Stomach smooth muscle (tissue), 2 donors: ENCODE measurements around the gene TEPSIN.

Experiments used
- H3K27ac ChIP-seq: one replicate; pipeline ENCODE4 v1.7.0; 2013; ENCODE audit warnings: mild to moderate bottlenecking, low read length, inconsistent platforms
- H3K27me3 ChIP-seq, 2 donors: one replicate each; pipeline ENCODE4 v1.7.0; 2013; ENCODE audit warnings: low read length in 2 of 2; ENCODE audit not compliant: insufficient read depth in 2 of 2, control insufficient read depth in 1 of 2
- H3K36me3 ChIP-seq, 2 donors: one replicate each; pipeline ENCODE4 v1.7.0; 2013; ENCODE audit warnings: low read length in 2 of 2; ENCODE audit not compliant: control insufficient read depth in 2 of 2, insufficient read depth in 2 of 2
- H3K4me1 ChIP-seq: one replicate; pipeline ENCODE4 v1.7.0; 2013; ENCODE audit warnings: low read length; ENCODE audit not compliant: control insufficient read depth, insufficient read depth
- H3K4me3 ChIP-seq, 2 donors: one replicate each; pipeline ENCODE4 v1.7.0; 2013; ENCODE audit warnings: low read length in 2 of 2
- H3K9ac ChIP-seq, 2 donors: one replicate each; pipeline ENCODE4 v1.7.0; 2013; ENCODE audit warnings: low read length in 2 of 2, mild to moderate bottlenecking in 1 of 2
- H3K9me3 ChIP-seq, 2 donors: one replicate each; pipeline ENCODE4 v1.7.0; 2013; ENCODE audit warnings: low read length in 2 of 2; ENCODE audit not compliant: control insufficient read depth in 2 of 2
- donor health status: healthy.
- donor health status: Pancreatic carcinoma.

The TEPSIN gene

DNA sequence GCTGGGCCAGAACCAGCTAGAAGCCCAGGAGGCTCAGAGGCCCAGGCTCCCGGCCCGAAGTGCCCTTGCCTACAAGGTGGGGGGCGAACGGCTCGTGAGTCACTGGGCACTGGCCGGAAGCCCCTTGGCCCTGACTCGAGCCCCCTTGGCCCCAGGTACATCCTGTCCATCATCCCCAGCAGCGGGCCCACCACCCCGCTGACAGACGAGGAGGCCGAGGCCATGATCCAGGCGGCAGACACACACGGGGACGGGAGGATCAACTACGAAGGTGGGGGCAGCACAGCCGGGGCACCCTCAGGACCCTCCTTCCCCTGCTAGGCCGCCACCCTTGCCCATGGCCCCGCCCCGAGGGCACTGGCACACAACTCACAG is 57.1 kb downstream of the TEPSIN start:
- Histone ChIP-seq H3K9ac (no peak overlapping the region), H3K4me3 (no peak overlapping the region), H3K9me3 (no peaks in the 10 kb centered on the region), H3K27ac (no peak overlapping the region), H3K27me3 (peaks cover 0 to 3% of the 10 kb centered on the region in 2 donors), H3K36me3 (no peaks in the 10 kb centered on the region), H3K4me1 (no peaks in the 10 kb centered on the region)

DNA sequence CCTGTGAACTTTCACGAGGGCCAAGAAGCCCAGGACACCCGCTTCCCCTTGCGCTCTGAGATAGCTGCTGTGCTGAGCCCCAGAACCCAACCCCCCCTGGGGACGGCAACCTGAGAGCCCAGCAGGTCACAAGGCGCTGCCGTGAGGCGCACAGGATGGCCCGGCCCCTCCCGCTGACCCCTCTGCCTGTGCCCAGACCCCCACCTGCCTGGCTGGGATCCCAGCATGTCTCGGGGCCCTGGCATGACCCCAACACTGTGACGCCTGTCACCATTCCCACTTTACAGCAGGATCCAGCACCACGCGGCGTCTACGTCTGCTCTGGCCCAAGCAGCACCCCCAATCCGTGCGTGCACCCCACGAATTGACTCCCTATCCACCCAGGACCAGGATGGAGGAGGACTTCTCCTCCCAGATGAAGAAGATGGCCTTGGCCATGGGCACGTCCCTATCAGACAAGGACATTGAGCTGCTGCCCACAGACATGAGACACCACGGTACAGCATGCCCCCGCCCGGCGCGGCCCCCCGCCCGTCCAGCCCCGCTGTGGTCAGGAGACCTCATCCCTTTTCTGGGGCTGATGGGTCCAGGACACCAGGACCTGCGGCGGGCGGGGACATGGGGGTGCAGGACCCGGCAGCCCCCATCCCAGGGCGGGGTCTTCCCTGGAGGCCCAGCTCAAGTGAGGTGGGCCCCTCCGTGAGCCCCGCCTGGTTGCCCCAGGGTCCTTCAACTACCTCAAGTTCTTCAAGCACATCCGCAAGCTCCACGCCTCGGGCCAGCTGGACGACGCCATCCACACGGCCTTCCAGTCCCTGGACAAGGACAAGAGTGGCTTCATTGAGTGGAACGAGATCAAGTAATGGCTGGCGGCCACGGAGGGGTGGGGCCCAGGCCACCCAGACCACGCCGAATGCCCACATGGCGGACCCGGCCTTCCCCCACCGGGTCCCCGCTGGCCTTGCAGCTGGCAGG is 57.7 kb downstream of the TEPSIN start:
- Histone ChIP-seq H3K9ac (no peak overlapping the region), H3K9me3 (no peaks in the 10 kb centered on the region), H3K4me1 (no peaks in the 10 kb centered on the region), H3K27ac (no peak overlapping the region), H3K36me3 (no peaks in the 10 kb centered on the region), H3K27me3 (peaks cover 0 to 3% of the 10 kb centered on the region in 2 donors), H3K4me3 (no peak overlapping the region)

DNA sequence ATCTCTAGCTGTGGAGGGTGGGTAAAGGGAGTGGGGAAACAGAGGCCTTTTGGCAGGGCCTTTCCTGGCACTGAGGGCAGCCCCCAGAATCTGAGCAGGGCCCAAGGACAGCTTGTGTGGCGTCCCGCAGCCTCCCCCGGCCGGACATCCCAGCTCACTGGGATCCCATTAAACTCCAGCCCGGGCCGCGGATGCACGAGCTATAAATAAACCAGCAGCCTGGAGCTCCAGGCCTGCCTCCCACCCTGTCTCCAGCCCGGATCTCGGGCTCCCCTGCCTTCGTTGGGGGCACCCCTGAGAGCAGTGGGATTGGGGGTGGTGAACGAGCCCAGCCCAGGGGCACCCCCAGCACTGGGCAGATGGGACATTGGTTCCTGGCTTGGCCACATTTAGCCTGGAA is 59.0 kb downstream of the TEPSIN start:
- H3K9ac ChIP-seq, result no peak overlapping the region
- H3K4me1 ChIP-seq, result no peaks in the 10 kb centered on the region
- no peak overlapping the region for H3K27ac ChIP-seq
- H3K27me3 ChIP-seq, result peaks cover 0 to 3% of the 10 kb centered on the region in 2 donors
- H3K4me3 ChIP-seq, result no peak overlapping the region
- H3K9me3 ChIP-seq, result no peaks in the 10 kb centered on the region
- no peaks in the 10 kb centered on the region for H3K36me3 ChIP-seq

DNA sequence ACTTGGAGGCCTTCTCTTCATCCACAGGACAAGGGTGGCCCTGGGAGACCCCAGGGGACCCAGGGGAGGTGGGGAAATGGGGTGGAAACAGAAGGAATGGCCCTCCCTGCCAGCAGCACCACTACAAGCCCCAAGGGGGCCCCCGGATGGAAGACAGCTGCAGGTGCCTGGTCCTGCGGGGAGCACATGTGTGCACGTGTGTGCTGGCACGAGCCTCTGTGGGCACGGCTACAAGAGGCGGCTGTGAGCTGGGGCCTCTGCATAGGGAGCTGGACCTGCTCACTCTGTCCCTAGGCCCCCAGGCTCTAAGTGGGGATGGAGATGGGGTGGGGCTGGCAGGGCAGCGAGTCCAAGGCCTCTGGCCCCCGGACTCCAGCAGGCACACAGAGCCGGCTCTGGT is 59.6 kb downstream of the TEPSIN start:
- Histone ChIP-seq H3K27ac (no peak overlapping the region), H3K9me3 (no peaks in the 10 kb centered on the region), H3K9ac (no peak overlapping the region), H3K36me3 (no peaks in the 10 kb centered on the region), H3K4me1 (no peaks in the 10 kb centered on the region), H3K27me3 (peaks cover 0 to 3% of the 10 kb centered on the region in 2 donors), H3K4me3 (no peak overlapping the region)
